ENCODE data around the gene MAST4. TPM values are rescaled to one million over a fixed set of nuclear protein-coding genes. Genes with fewer than 3 reads are reported as not detected.

Gene MAST4
- total RNA-seq, 1 donor from 2014 or later = 22.3 TPM

- FAIRE-seq = no peak
- H3K36me3 ChIP-seq (ENCODE audit: insufficient read depth, low read length) = no peaks in the 10 kb centered on the region
- no peak overlapping the region for H2AFZ ChIP-seq (ENCODE audit: low read depth, low read length)
- peaks cover 27% of the 10 kb centered on the region for H3K4me1 Mint-ChIP-seq (ENCODE audit: low read depth, unreplicated experiment)
- DNase-seq (ENCODE audit: low read depth) = no peak
- peaks cover 18% of the 10 kb centered on the region for H3K4me1 ChIP-seq (ENCODE audit: insufficient read depth, low read length)
- no peak overlapping the region for H3K27ac ChIP-seq (ENCODE audit: low read depth, low read length)
- H3K36me3 Mint-ChIP-seq (ENCODE audit: low read depth, unreplicated experiment) = peaks cover 8% of the 10 kb centered on the region
- H3K4me3 ChIP-seq (ENCODE audit: insufficient read depth, low read depth, low read length) = no peak overlapping the region
- H3K27me3 Mint-ChIP-seq (ENCODE audit: low read depth, unreplicated experiment) = no peaks in the 10 kb centered on the region
- H3K9ac ChIP-seq (ENCODE audit: low read length) = no peak overlapping the region
- no peak overlapping the region for H3K4me3 Mint-ChIP-seq (ENCODE audit: unreplicated experiment)
- H3K27ac Mint-ChIP-seq (ENCODE audit: unreplicated experiment) = no peak overlapping the region
- TF ChIP-seq EZH2 (IDR thresholded peaks at IDR 0.05; ENCODE audit: insufficient read depth, low read length) (no peak), CTCF (IDR thresholded peaks at IDR 0.05; ENCODE audit: insufficient read depth, low read depth, low read length) (no peak)
- peaks cover 26% of the 10 kb centered on the region for H4K20me1 ChIP-seq (ENCODE audit: insufficient read depth, low read length)
- H3K9me3 Mint-ChIP-seq (ENCODE audit: unreplicated experiment) = no peaks in the 10 kb centered on the region
- H3K27me3 ChIP-seq (ENCODE audit: insufficient read depth, low read length) = no peaks in the 10 kb centered on the region
- peaks cover 97% of the 10 kb centered on the region for H3K79me2 ChIP-seq (ENCODE audit: insufficient read depth, low read length)
- H3K4me2 ChIP-seq (ENCODE audit: low read length) = no peak overlapping the region
- no peaks in the 10 kb centered on the region for H3K9me3 ChIP-seq (ENCODE audit: insufficient read depth, low read depth, low read length)
Observed at GRCh38 chr5:67027171-67027570, 431.0 kb downstream of the MAST4 start.

- H3K36me3 Mint-ChIP-seq (ENCODE audit: low read depth, unreplicated experiment) = peaks cover 8% of the 10 kb centered on the region
- Histone ChIP-seq H3K36me3 (ENCODE audit: insufficient read depth, low read length) (no peaks in the 10 kb centered on the region), H3K9ac (ENCODE audit: low read length) (no peak overlapping the region), H3K4me3 (ENCODE audit: insufficient read depth, low read depth, low read length) (no peak overlapping the region), H3K4me2 (ENCODE audit: low read length) (no peak overlapping the region), H3K4me1 (ENCODE audit: insufficient read depth, low read length) (peaks cover 18% of the 10 kb centered on the region), H3K79me2 (ENCODE audit: insufficient read depth, low read length) (peaks cover 92% of the 10 kb centered on the region), H3K27me3 (ENCODE audit: insufficient read depth, low read length) (no peaks in the 10 kb centered on the region), H3K9me3 (ENCODE audit: insufficient read depth, low read depth, low read length) (no peaks in the 10 kb centered on the region), H2AFZ (ENCODE audit: low read depth, low read length) (no peak overlapping the region), H4K20me1 (ENCODE audit: insufficient read depth, low read length) (peaks cover 27% of the 10 kb centered on the region), H3K27ac (ENCODE audit: low read depth, low read length) (no peak overlapping the region)
- H3K9me3 Mint-ChIP-seq (ENCODE audit: unreplicated experiment) = no peaks in the 10 kb centered on the region
- H3K27me3 Mint-ChIP-seq (ENCODE audit: low read depth, unreplicated experiment) = no peaks in the 10 kb centered on the region
- no peak for FAIRE-seq
- no peak overlapping the region for H3K4me3 Mint-ChIP-seq (ENCODE audit: unreplicated experiment)
- peaks cover 28% of the 10 kb centered on the region for H3K4me1 Mint-ChIP-seq (ENCODE audit: low read depth, unreplicated experiment)
- no peak overlapping the region for H3K27ac Mint-ChIP-seq (ENCODE audit: unreplicated experiment)
- no peak for DNase-seq (ENCODE audit: low read depth)
- TF ChIP-seq CTCF (IDR thresholded peaks at IDR 0.05; ENCODE audit: insufficient read depth, low read depth, low read length) (no peak), EZH2 (IDR thresholded peaks at IDR 0.05; ENCODE audit: insufficient read depth, low read length) (no peak)
Observed at GRCh38 chr5:67028371-67028770, 432.2 kb downstream of the MAST4 start.

- FAIRE-seq (no peak), DNase-seq (ENCODE audit: low read depth) (no peak)
- Histone ChIP-seq H3K27ac (ENCODE audit: low read depth, low read length) (no peak overlapping the region), H3K4me3 (ENCODE audit: insufficient read depth, low read depth, low read length) (no peak overlapping the region), H3K27me3 (ENCODE audit: insufficient read depth, low read length) (no peaks in the 10 kb centered on the region), H3K4me1 (ENCODE audit: insufficient read depth, low read length) (peaks cover 19% of the 10 kb centered on the region), H4K20me1 (ENCODE audit: insufficient read depth, low read length) (peaks cover 26% of the 10 kb centered on the region), H3K4me2 (ENCODE audit: low read length) (no peak overlapping the region), H3K79me2 (ENCODE audit: insufficient read depth, low read length) (peaks cover 94% of the 10 kb centered on the region), H3K9ac (ENCODE audit: low read length) (no peak overlapping the region), H3K9me3 (ENCODE audit: insufficient read depth, low read depth, low read length) (no peaks in the 10 kb centered on the region), H3K36me3 (ENCODE audit: insufficient read depth, low read length) (no peaks in the 10 kb centered on the region), H2AFZ (ENCODE audit: low read depth, low read length) (no peak overlapping the region)
- Mint-ChIP-seq H3K36me3 (ENCODE audit: low read depth, unreplicated experiment) (peaks cover 8% of the 10 kb centered on the region), H3K4me3 (ENCODE audit: unreplicated experiment) (no peak overlapping the region), H3K27ac (ENCODE audit: unreplicated experiment) (no peak overlapping the region), H3K27me3 (ENCODE audit: low read depth, unreplicated experiment) (no peaks in the 10 kb centered on the region), H3K4me1 (ENCODE audit: low read depth, unreplicated experiment) (peaks cover 32% of the 10 kb centered on the region), H3K9me3 (ENCODE audit: unreplicated experiment) (no peaks in the 10 kb centered on the region)
- TF ChIP-seq CTCF (IDR thresholded peaks at IDR 0.05; ENCODE audit: insufficient read depth, low read depth, low read length) = no peak
- no peak for TF ChIP-seq EZH2 (IDR thresholded peaks at IDR 0.05; ENCODE audit: insufficient read depth, low read length)
Observed at GRCh38 chr5:67028941-67029340, 432.7 kb downstream of the MAST4 start.
